GM12878 (cell line): ENCODE data around the gene KCNAB2. TPM values are rescaled to one million over a fixed set of nuclear protein-coding genes. Genes with fewer than 3 reads are reported as not detected.

Source experiments
- ATAC-seq: fragments of 200-7000 bp; cut with Tn5 transposase; 3 replicates; pipeline ENCODE4 v1.9.1; 2020; ENCODE audit warnings: mild to moderate bottlenecking, moderate library complexity
- BruUV-seq: library from RNA; stranded (reverse); fragments of 400-500 nt; replicated peaks from 2 replicates; lab custom pipeline; 2021; lab: Mats Ljungman, UMichigan
- CTCF ChIA-PET: fragments of 300-600 bp; sonication (Branson Sonifier 250); formaldehyde crosslinking; extraction: SDS; loops from one replicate; lab custom pipeline; 2021; ENCODE audit warnings: inconsistent platforms; lab: Yijun Ruan, JAX
- POLR2A ChIA-PET: fragments of 350-600 bp; formaldehyde crosslinking; extraction: SDS; loops from one replicate; lab custom pipeline; 2021; ENCODE audit warnings: inconsistent platforms; lab: Charles Lee
- RAD21 ChIA-PET: fragments of 300-600 bp; sonication (Branson Sonifier 250); formaldehyde crosslinking; loops from one replicate; lab custom pipeline; 2023; ENCODE audit warnings: antibody characterized with exemption; ENCODE audit not compliant: unreplicated experiment; lab: Charles Lee
- SMC1A ChIA-PET: fragments of 300-600 bp; sonication (Branson Sonifier 250); formaldehyde crosslinking; loops from one replicate; lab custom pipeline; 2023; ENCODE audit not compliant: unreplicated experiment, uncharacterized antibody; lab: Charles Lee
- DNase-seq: peaks from one replicate; pipeline ENCODE4 v3.0.0-alpha.2; 2011; ENCODE audit warnings: low read depth, low spot score
- FAIRE-seq: peaks from 3 replicates; lab custom pipeline; 2011; peaks lifted over from hg19 to GRCh38; lab: Jason Lieb, UNC
- H2AFZ ChIP-seq: 2 replicates; pipeline ENCODE4 v1.6.0; 2011; ENCODE audit warnings: low read depth, low read length, control low read depth; ENCODE audit not compliant: control insufficient read depth
- H3K27ac ChIP-seq: 2 replicates; pipeline ENCODE4 v1.5.1; 2011; ENCODE audit warnings: control low read depth; ENCODE audit not compliant: control insufficient read depth, insufficient read depth
- H3K27me3 ChIP-seq, 2 experiments: replicated peaks in 1 of 2; 2 replicates each; pipeline versions ENCODE4 v1.6.0 to v1.6.1; 2011; ENCODE audit warnings: low read length in 1 of 2; ENCODE audit not compliant: control insufficient read depth in 2 of 2, insufficient read depth in 2 of 2
- H3K36me3 ChIP-seq, 2 experiments: 2 replicates each; pipeline ENCODE4 v1.5.1; 2011; ENCODE audit warnings: low read length in 1 of 2; ENCODE audit not compliant: control insufficient read depth in 2 of 2, insufficient read depth in 2 of 2
- H3K4me1 ChIP-seq: 2 replicates; pipeline ENCODE4 v1.6.1; 2011; ENCODE audit warnings: mild to moderate bottlenecking, low read length, moderate library complexity, mixed read lengths; ENCODE audit not compliant: control insufficient read depth, insufficient read depth
- H3K4me2 ChIP-seq: 2 replicates; pipeline ENCODE4 v1.6.0; 2011; ENCODE audit warnings: control low read depth; ENCODE audit not compliant: control insufficient read depth, insufficient read depth
- H3K4me3 ChIP-seq: fragments of 200-600 bp; sonication (generic); 2 replicates; pipeline ENCODE4 v1.5.1; 2016
- H3K79me2 ChIP-seq: 2 replicates; pipeline ENCODE4 v1.6.0; 2011; ENCODE audit warnings: low read length; ENCODE audit not compliant: control insufficient read depth, insufficient read depth
- H3K9ac ChIP-seq: 2 replicates; pipeline ENCODE4 v1.8.0; 2011; ENCODE audit warnings: low read length, control low read depth, mixed read lengths; ENCODE audit not compliant: control insufficient read depth, insufficient read depth
- H3K9me3 ChIP-seq: replicated peaks from 3 replicates; pipeline ENCODE4 v1.5.1; 2011; ENCODE audit warnings: mild to moderate bottlenecking, low read length; ENCODE audit not compliant: control insufficient read depth, insufficient read depth
- H4K20me1 ChIP-seq: 2 replicates; pipeline ENCODE4 v1.6.0; 2011; ENCODE audit not compliant: control insufficient read depth, insufficient read depth
- ETV6 ChIP-seq, 2 experiments: fragments of 450-650 bp in 1 of 2; IDR thresholded peaks in 1 of 2; conservative IDR thresholded peaks in 1 of 2; 2 replicates each; pipeline ENCODE4 v1.6.1; 2014; ENCODE audit warnings: antibody characterized with exemption in 1 of 2, borderline replicate concordance in 1 of 2, low read depth in 1 of 2, mild to moderate bottlenecking in 1 of 2, moderate library complexity in 1 of 2
- IKZF2 ChIP-seq, 2 experiments: fragments of 450-650 bp; IDR thresholded peaks; 2 replicates each; pipeline ENCODE4 v1.6.1; 2017; ENCODE audit warnings: mild to moderate bottlenecking in 2 of 2, moderate library complexity in 2 of 2
- NBN ChIP-seq: fragments of 450-650 bp; IDR thresholded peaks from 2 replicates; pipeline ENCODE4 v1.6.1; 2016
- POLR2A ChIP-seq: IDR thresholded peaks from 2 replicates; pipeline ENCODE4 v1.6.1; 2011; ENCODE audit warnings: low read depth, mild to moderate bottlenecking, low read length
- RUNX3 ChIP-seq: IDR thresholded peaks from 2 replicates; pipeline ENCODE4 v1.6.1; 2012; ENCODE audit warnings: low read length, inconsistent platforms
- TCF7 ChIP-seq: IDR thresholded peaks from 2 replicates; pipeline ENCODE4 v1.6.1; 2014; ENCODE audit warnings: antibody characterized with exemption, borderline replicate concordance
- ZZZ3 ChIP-seq: IDR thresholded peaks from 2 replicates; pipeline ENCODE4 v1.6.1; 2011; ENCODE audit warnings: low read depth; ENCODE audit not compliant: control insufficient read depth, insufficient read length
- WGBS: methylation state at CpG from one replicate; pipeline ENCODE4 v1.1.6; 2016; ENCODE audit warnings: low lambda C conversion rate; ENCODE audit not compliant: insufficient replicate concordance, insufficient coverage; ENCODE audit errors: missing lambda C conversion rate; 5-methylcytosine and 5-hydroxymethylcytosine counted together
- in situ Hi-C: fragments of 300-500 bp; cut with MboI; formaldehyde crosslinking; loops from 9 replicates; pipeline ENCODE4 v1.14.3; 2018; ENCODE audit warnings: mixed read lengths
- intact Hi-C: fragments of 100-400 bp; cut with micrococcal nuclease; formaldehyde crosslinking; loops from one replicate; pipeline ENCODE4 v1.14.2; 2022; ENCODE audit not compliant: unreplicated experiment
- polyA plus RNA-seq, 11 experiments: library from polyadenylated mRNA; depleted of rRNA in 4 of 11; unstranded in 6 of 11; stranded (reverse) in 5 of 11; fragments of >200 nt; fragmentation: Nextera tagmentation in 4 of 11; fragmentation: Illumina TruSeq in 1 of 11; extraction: Ambion mirVana in 4 of 11; extraction: Trizol in 1 of 11; gene quantifications; 1 replicate in 1 of 11; 2 replicates in 10 of 11; pipeline versions ENCODE4 v1.2.1 to v1.2.3, GENCODE V29; 2011 to 2016; ENCODE audit warnings: inconsistent platforms in 2 of 11, missing spikeins in 2 of 11, low read depth in 1 of 11
- total RNA-seq, 4 experiments: library from RNA; depleted of rRNA in 3 of 4; stranded (reverse); fragments of >200 nt in 3 of 4; fragmentation: Illumina TruSeq in 1 of 4; extraction: Trizol in 1 of 4; gene quantifications; 2 replicates each; pipeline versions ENCODE4 v1.2.1 to v1.2.3, GENCODE V29; 2013 to 2021

Gene KCNAB2
- total and polyA plus RNA-seq, 10 of the 15 experiments (the other 5 are each of a cell fraction or from before 2014, with no cell fraction given) = 2.9 to 123 (median 62.4) TPM

- TSS peak; percentile 56 for BruUV-seq
- intact Hi-C loops = no loop called here
- Histone ChIP-seq H3K9me3 (no peaks in the 10 kb centered on the region), H3K9ac (no peak overlapping the region), H3K27me3 (no peaks in the 10 kb centered on the region), H4K20me1 (no peaks in the 10 kb centered on the region), H3K4me3 (no peak overlapping the region), H3K27ac (no peak overlapping the region), H3K4me1 (no peaks in the 10 kb centered on the region), H3K4me2 (no peak overlapping the region), H2AFZ (no peak overlapping the region), H3K36me3 (peaks cover 0 to 14% of the 10 kb centered on the region in 2 experiments; a peak in 3 of 4 replicates), H3K79me2 (no peaks in the 10 kb centered on the region)
- WGBS = 90% methylated on average over 24 of the region's 24 CpGs
- SMC1A ChIA-PET = no interaction called here
- CTCF ChIA-PET = no interaction called here
- DNase-seq = no peak
- RAD21 ChIA-PET = no interaction called here
- ATAC-seq = no peak
- FAIRE-seq = no peak
- no peak for TF ChIP-seq RUNX3
- TF ChIP-seq ZZZ3 = no peak
- TF ChIP-seq ETV6 (conservative IDR thresholded peaks at IDR 0.05 in 1 of 2, IDR thresholded peaks at IDR 0.05 in 1 of 2; ENCODE audit: borderline replicate concordance in 1 of 2, low read depth in 1 of 2) = no peak
- no peak for TF ChIP-seq IKZF2 (IDR thresholded peaks at IDR 0.05)
- no peak for TF ChIP-seq TCF7
- in situ Hi-C loops = no loop called here
- POLR2A ChIA-PET = no interaction called here
Measured at GRCh38 chr1:6098303-6099215, 52.9 kb downstream of the KCNAB2 start.

- H3K4me2 ChIP-seq = no peak overlapping the region
- H3K27me3 ChIP-seq = no peaks in the 10 kb centered on the region
- no peak for ATAC-seq
- no peaks in the 10 kb centered on the region for H3K79me2 ChIP-seq
- WGBS = 91% methylated on average over 15 of the region's 15 CpGs
- ChIA-PET SMC1A (no interaction called here), CTCF (no interaction called here), RAD21 (no interaction called here), POLR2A (no interaction called here)
- TF ChIP-seq POLR2A (peak; percentile 5; the same call in 1 of the 2 replicates), NBN (no peak)
- H3K36me3 ChIP-seq = peaks cover 0 to 14% of the 10 kb centered on the region in 2 experiments; a peak in 3 of 4 replicates
- no peak overlapping the region for H3K9ac ChIP-seq
- H2AFZ ChIP-seq = no peak overlapping the region
- FAIRE-seq = no peak
- no peaks in the 10 kb centered on the region for H3K4me1 ChIP-seq
- intact Hi-C loops (no loop called here), in situ Hi-C loops (no loop called here)
- no peaks in the 10 kb centered on the region for H4K20me1 ChIP-seq
- BruUV-seq = no TSS peak
- H3K27ac ChIP-seq = no peak overlapping the region
- H3K4me3 ChIP-seq = no peak overlapping the region
- H3K9me3 ChIP-seq = no peaks in the 10 kb centered on the region
- DNase-seq = no peak
Measured at GRCh38 chr1:6099297-6099696, 53.6 kb downstream of the KCNAB2 start.
